Large intestine (tissue), 3 donors: ENCODE measurements around the gene RBM4B. TPM values are rescaled to one million over a fixed set of nuclear protein-coding genes. Genes with fewer than 3 reads are reported as not detected.

Experiments used
- DNase-seq, 2 donors: peaks; one replicate each; pipeline versions ENCODE4 v3.0.0 to v3.0.0-alpha.2; 2013
- H3K27ac ChIP-seq: one replicate; pipeline ENCODE4 v1.5.1; 2013; ENCODE audit warnings: low read length
- H3K27me3 ChIP-seq: 2 replicates; pipeline ENCODE4 v1.6.1; 2013; ENCODE audit warnings: low read length; ENCODE audit not compliant: control insufficient read depth, insufficient read depth
- H3K36me3 ChIP-seq: 2 replicates; pipeline ENCODE4 v1.6.1; 2013; ENCODE audit warnings: low read length; ENCODE audit not compliant: control insufficient read depth, insufficient read depth
- H3K4me1 ChIP-seq: one replicate; pipeline ENCODE4 v1.6.1; 2013; ENCODE audit warnings: low read length; ENCODE audit not compliant: control insufficient read depth, insufficient read depth
- H3K4me3 ChIP-seq: one replicate; pipeline ENCODE4 v1.5.1; 2013; ENCODE audit warnings: low read length
- H3K9me3 ChIP-seq: one replicate; pipeline ENCODE4 v1.6.1; 2013; ENCODE audit warnings: mild to moderate bottlenecking, low read depth, low read length, moderate library complexity; ENCODE audit not compliant: control insufficient read depth
- WGBS: methylation state at CpG from one replicate; pipeline ENCODE4 v1.1.5; 2013; ENCODE audit warnings: low lambda C conversion rate; ENCODE audit not compliant: insufficient coverage; 5-methylcytosine and 5-hydroxymethylcytosine counted together
- polyA plus RNA-seq: library from polyadenylated mRNA; unstranded; fragments of 120-200 nt; gene quantifications from one replicate; pipeline ENCODE4 v1.2.1, GENCODE V29; 2013

Gene RBM4B
- polyA plus RNA-seq, 1 donor: 38.9 TPM

DNA sequence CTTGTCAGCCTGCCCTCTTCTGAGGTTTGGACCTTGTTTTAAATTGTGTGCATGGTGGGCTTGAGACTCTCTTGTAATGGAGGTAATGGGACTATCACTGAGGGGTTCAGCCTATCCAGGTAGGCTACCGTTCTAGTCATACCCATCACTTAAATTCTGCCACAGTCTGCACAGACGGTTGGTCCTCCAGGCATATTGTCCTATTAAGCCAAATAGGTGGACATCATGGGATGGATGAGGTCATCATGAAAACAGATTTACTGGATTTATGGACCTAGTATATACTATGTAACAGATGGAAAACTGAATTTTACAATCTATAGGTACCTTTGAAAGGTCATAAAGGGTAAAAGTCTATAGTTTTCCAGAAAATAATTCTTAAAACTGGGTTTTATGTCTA, 48.3 kb downstream of the RBM4B start:
- H3K27me3 ChIP-seq: no peaks in the 10 kb centered on the region

DNA sequence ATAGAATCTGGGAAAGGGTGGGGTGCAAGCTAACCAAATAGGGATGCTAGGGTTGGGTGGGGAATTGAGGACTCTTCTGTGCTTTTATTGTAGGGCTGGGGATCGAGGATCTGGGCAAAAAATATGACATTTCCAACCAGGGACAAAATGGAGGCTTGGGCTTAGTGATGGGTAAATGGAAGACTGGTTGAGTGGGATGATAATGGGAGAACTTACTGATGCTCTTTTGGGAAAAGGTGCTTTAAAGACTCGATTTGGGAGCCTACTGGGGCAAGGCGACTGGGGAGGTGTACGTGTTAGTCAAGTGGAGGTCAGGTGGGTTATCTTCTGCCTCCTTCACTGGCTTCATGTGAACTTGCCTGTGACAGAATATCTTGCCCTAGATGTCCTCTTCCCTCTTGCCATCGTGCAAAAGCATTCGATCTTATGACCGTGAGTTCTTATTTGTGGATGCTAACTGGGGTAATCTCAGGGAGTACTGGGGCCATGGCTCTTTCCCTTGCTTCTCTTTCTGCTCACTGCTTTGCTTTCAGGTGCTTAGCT, 49.6 kb downstream of the RBM4B start:
- Histone ChIP-seq H3K9me3 (no peaks in the 10 kb centered on the region), H3K4me1 (no peaks in the 10 kb centered on the region), H3K27ac (no peak overlapping the region), H3K36me3 (peaks cover 75% of the 10 kb centered on the region), H3K27me3 (no peaks in the 10 kb centered on the region), H3K4me3 (no peak overlapping the region)
- DNase-seq: no peak
- 100% methylated on average over 2 of the region's 7 CpGs for WGBS

More for the DNA sequence above, 48.3 kb downstream of the RBM4B start:
- no CpG with 5 or more reads among the region's 2 CpGs for WGBS
- Histone ChIP-seq H3K36me3 (peaks cover 70% of the 10 kb centered on the region), H3K9me3 (no peaks in the 10 kb centered on the region), H3K4me3 (no peak overlapping the region), H3K4me1 (no peaks in the 10 kb centered on the region), H3K27ac (no peak overlapping the region)
- no peak for DNase-seq

DNA sequence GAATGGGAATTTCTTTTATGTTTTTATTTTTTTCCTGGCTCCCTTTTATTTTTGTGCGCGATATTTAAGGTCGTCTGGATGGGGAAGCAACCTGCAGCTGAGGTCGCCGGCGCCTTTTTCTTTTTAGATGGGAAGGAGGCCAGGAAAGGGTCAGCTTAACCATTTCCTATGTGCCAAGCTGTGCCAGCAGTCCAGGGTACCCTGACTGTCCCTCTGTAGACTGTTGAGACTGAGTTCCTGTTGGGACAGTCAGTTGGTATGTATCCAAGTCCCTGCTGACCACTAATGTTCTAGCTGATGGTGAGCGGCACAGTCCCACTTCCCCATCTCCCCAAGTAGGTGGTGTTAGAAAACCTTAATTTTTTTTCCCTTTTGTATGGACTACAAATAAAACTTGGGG, 50.8 kb downstream of the RBM4B start:
- no peak overlapping the region for H3K27ac ChIP-seq
- WGBS: 95% methylated on average over 3 of the region's 7 CpGs
- peaks cover 78% of the 10 kb centered on the region for H3K36me3 ChIP-seq
- H3K27me3 ChIP-seq: no peaks in the 10 kb centered on the region
- H3K4me3 ChIP-seq: no peak overlapping the region
- no peaks in the 10 kb centered on the region for H3K9me3 ChIP-seq
- DNase-seq: no peak
- H3K4me1 ChIP-seq: no peaks in the 10 kb centered on the region

DNA sequence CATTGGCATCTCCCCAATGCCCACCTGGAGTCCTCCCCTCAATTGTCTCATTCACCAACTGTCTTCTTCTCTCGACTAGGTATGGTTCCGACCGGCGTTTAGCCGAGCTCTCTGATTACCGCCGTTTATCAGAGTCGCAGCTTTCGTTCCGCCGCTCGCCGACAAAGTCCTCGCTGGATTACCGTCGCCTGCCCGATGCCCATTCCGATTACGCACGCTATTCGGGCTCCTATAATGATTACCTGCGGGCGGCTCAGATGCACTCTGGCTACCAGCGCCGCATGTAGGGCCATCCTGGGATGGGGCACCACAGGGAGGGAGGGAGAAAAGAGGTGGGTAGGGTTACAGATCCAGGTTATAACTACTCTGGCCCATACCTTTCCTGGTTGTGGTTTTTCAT, 51.3 kb downstream of the RBM4B start:
- H3K27me3 ChIP-seq: no peaks in the 10 kb centered on the region
- WGBS: 96% methylated on average over 5 of the region's 25 CpGs
- no peak for DNase-seq
- no peak overlapping the region for H3K4me3 ChIP-seq
- peaks cover 75% of the 10 kb centered on the region for H3K36me3 ChIP-seq
- H3K4me1 ChIP-seq: no peaks in the 10 kb centered on the region
- H3K27ac ChIP-seq: no peak overlapping the region
- H3K9me3 ChIP-seq: no peaks in the 10 kb centered on the region

DNA sequence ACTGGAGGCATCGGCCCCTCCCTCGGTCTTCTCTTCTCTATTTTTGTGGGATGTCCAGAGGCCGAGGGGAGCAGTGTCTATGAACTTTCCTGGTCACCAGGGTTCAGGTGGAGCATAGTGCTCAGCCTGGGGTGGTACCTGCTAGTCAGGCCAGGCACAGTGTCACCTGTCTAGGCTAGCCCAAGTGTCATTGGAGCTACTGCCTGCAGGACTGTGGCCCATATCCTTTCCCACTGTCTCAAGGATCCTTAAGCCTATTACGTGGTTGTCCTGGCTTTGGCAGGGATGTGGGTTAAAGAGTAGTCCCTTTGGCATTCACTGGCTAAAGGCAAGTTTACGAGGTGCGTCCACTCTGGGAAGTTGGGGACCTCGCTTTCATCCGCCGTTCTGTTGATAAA, 51.9 kb downstream of the RBM4B start:
- Histone ChIP-seq H3K27ac (no peak overlapping the region), H3K4me1 (no peaks in the 10 kb centered on the region), H3K4me3 (no peak overlapping the region), H3K27me3 (no peaks in the 10 kb centered on the region), H3K36me3 (peaks cover 80% of the 10 kb centered on the region), H3K9me3 (no peaks in the 10 kb centered on the region)
- DNase-seq: no peak
- no CpG with 5 or more reads among the region's 9 CpGs for WGBS

DNA sequence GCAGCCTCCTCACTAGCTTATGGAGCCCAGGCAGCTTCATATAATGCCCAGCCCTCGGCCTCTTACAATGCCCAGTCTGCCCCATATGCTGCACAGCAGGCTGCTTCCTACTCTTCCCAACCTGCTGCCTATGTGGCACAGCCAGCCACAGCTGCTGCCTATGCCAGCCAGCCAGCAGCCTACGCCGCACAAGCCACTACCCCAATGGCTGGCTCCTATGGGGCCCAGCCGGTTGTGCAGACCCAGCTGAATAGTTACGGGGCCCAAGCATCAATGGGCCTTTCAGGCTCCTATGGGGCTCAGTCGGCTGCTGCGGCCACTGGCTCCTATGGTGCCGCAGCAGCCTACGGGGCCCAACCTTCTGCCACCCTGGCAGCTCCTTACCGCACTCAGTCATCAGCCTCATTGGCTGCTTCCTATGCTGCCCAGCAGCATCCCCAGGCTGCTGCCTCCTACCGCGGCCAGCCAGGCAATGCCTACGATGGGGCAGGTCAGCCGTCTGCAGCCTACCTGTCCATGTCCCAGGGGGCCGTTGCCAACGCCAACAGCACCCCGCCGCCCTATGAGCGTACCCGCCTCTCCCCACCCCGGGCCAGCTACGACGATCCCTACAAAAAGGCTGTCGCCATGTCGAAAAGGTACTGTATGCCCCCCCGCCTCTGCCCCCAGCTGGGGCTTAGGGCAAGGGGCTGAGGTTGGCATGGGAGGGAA, 52.5 kb downstream of the RBM4B start:
- H3K36me3 ChIP-seq: peaks cover 81% of the 10 kb centered on the region
- no peaks in the 10 kb centered on the region for H3K9me3 ChIP-seq
- no CpG with 5 or more reads among the region's 26 CpGs for WGBS
- no peak overlapping the region for H3K27ac ChIP-seq
- H3K4me3 ChIP-seq: no peak overlapping the region
- no peaks in the 10 kb centered on the region for H3K4me1 ChIP-seq
- no peaks in the 10 kb centered on the region for H3K27me3 ChIP-seq
- no peak for DNase-seq

DNA sequence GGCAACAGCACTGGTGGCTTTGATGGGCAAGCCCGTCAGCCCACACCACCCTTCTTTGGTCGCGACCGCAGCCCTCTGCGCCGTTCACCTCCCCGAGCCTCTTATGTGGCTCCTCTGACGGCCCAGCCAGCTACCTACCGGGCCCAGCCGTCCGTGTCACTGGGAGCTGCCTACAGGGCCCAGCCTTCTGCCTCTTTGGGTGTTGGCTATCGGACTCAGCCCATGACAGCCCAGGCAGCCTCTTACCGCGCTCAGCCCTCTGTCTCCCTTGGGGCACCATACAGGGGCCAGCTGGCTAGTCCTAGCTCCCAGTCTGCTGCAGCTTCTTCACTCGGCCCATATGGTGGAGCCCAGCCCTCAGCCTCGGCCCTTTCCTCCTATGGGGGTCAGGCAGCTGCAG, 53.2 kb downstream of the RBM4B start:
- WGBS: no CpG with 5 or more reads among the region's 16 CpGs
- Histone ChIP-seq H3K9me3 (no peaks in the 10 kb centered on the region), H3K4me3 (no peak overlapping the region), H3K27ac (no peak overlapping the region), H3K27me3 (no peaks in the 10 kb centered on the region), H3K4me1 (peaks cover 3% of the 10 kb centered on the region), H3K36me3 (peaks cover 75% of the 10 kb centered on the region)
- DNase-seq: no peak

DNA sequence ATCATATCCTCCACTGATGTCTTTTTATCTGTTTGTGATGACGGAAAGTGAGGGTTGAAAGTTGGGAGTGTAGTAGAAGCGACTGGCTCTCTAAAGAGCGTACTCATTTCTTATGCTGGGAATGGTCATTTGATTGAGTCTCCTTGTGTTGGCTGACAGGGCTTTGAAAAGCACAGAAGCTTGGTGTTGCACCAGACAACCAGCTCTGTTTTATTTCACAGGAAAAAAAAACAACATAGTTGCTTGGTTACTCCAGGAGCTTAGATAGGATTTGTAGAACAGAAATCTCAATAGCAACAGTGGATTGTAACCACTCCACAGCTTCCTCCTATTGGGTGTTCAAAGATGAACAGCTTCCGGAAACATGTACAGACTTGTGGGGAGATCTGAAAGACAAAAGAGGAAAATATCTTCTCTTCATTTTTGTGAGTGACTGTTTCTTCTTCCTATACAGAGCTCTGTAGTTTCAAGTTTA, 58.6 kb downstream of the RBM4B start:
- Histone ChIP-seq H3K9me3 (no peaks in the 10 kb centered on the region), H3K27me3 (no peaks in the 10 kb centered on the region), H3K27ac (peak overlapping the region; percentile 37), H3K4me1 (peaks cover 15% of the 10 kb centered on the region), H3K4me3 (peak overlapping the region; percentile 82), H3K36me3 (peaks cover 25% of the 10 kb centered on the region)
- DNase-seq: peak; percentile 35 to 52
- WGBS: 0% methylated on average over 1 of the region's 4 CpGs

DNA sequence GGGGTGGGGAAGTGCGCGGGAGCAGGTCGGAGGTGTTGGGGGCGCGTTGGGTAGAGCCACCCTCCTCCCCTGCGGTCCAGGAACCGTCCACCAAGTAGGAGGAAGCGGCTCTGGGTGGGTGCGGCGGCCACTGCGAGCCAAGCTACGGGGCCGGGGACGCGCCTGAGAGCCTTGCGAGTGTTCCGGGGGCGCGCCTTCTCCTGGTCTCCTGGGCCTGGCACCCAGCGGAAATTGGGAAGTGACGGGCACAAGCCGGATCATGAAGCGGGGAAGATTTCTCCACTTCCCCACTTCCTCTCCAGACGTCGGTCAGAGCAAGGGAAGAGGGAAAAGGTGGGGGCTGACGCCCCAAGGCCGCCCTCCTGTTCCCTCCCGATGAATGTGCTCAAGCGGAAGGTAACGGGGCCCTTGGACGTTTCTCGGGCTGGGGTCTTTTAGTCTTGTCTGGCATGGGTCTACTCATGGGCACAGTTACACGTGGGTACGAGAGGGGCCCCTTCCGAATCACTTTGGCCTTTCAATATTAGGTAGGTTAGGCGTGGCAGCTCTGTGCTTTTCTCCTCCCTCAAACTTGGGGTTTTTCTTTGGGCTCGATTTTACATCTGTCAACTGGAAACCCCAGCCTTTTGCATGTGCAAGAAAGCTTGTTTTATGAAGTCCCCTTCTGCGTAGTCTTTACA, 60.4 kb downstream of the RBM4B start:
- peaks cover 15% of the 10 kb centered on the region for H3K4me1 ChIP-seq
- no peaks in the 10 kb centered on the region for H3K27me3 ChIP-seq
- no peaks in the 10 kb centered on the region for H3K9me3 ChIP-seq
- peak overlapping the region; percentile 82 for H3K4me3 ChIP-seq
- peaks cover 9% of the 10 kb centered on the region for H3K36me3 ChIP-seq
- H3K27ac ChIP-seq: peak overlapping the region; percentile 98
- no CpG with 5 or more reads among the region's 38 CpGs for WGBS
- DNase-seq: no peak

DNA sequence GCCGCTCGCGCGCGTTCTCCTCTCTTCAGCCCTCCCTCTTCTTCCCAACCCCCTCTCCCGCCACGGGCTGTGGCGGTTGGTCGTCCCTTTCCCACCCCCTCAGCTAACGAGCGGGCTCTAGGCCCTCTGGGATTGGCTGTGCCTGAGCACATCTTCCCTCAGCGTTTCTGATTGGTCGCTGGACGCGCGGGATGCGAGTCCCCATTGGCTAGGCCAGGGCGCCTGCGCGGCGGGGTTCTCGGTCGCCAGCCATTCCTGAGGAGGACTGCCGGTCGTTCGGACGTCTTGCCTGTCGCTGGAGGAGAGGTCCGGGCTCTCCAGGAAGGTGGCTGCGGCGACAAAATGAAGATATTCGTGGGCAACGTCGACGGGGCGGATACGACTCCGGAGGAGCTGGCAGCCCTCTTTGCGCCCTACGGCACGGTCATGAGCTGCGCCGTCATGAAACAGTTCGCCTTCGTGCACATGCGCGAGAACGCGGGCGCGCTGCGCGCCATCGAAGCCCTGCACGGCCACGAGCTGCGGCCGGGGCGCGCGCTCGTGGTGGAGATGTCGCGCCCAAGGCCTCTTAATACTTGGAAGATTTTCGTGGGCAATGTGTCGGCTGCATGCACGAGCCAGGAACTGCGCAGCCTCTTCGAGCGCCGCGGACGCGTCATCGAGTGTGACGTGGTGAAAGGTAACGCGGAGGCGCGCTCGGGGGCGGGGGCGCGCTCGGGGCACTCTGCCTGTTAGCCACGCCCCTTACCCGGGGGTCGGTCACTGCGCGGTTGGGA, 61.1 kb downstream of the RBM4B start, which contains the start of gene RBM14:
RBM14 (plus strand) TSS at position 252 of the 776 bp plus-strand sequence; CDS start at position 343, 91 bp downstream.
- no CpG with 5 or more reads among the region's 90 CpGs for WGBS
- Histone ChIP-seq H3K36me3 (peaks cover 9% of the 10 kb centered on the region), H3K27me3 (no peaks in the 10 kb centered on the region), H3K4me1 (peaks cover 15% of the 10 kb centered on the region), H3K9me3 (no peaks in the 10 kb centered on the region), H3K27ac (peak within 1 kb of the TSS; percentile 98), H3K4me3 (peak within 1 kb of the TSS; percentile 82)
- DNase-seq: peak; percentile 99 to 100
